Transverse colon (tissue), 3 donors: Measurements from ENCODE around the gene PTPRO.

Experiments
- POLR2A ChIP-seq: fragments of 450-650 bp; IDR thresholded peaks from one replicate; pipeline ENCODE4 v1.6.1; 2016; ENCODE audit warnings: antibody characterized with exemption, mild to moderate bottlenecking, moderate library complexity
- POLR2AphosphoS5 ChIP-seq, 3 donors: sonication (generic); formaldehyde crosslinking; IDR thresholded peaks; one replicate each; pipeline ENCODE4 v1.6.1; 2016; ENCODE audit warnings: antibody characterized with exemption in 3 of 3

GRCh38 chr12:15603474-15604085 is 281.3 kb downstream of the PTPRO start:
- TF ChIP-seq POLR2AphosphoS5 (IDR thresholded peaks at IDR 0.05) (no peak), POLR2A (no peak)
